Uterus (tissue), 2 donors: ENCODE data around the gene AP2A1.

Source experiments
- CTCF ChIP-seq, 4 experiments: fragments of 200-600 bp in 2 of 4; fragments of 450-650 bp in 2 of 4; sonication (generic) in 2 of 4; IDR thresholded peaks; one replicate each; pipeline ENCODE4 v1.5.1; 2016 to 2019; ENCODE audit warnings: antibody characterized with exemption in 4 of 4, mild to moderate bottlenecking in 2 of 4, moderate library complexity in 1 of 4
- POLR2A ChIP-seq, 2 donors: fragments of 450-650 bp; IDR thresholded peaks; one replicate each; pipeline ENCODE4 v1.6.1; 2016; ENCODE audit warnings: antibody characterized with exemption in 2 of 2, mild to moderate bottlenecking in 1 of 2, moderate library complexity in 1 of 2

- TF ChIP-seq CTCF (IDR thresholded peaks at IDR 0.05) (peak in 1 of 4 experiments; percentile 30), POLR2A (IDR thresholded peaks at IDR 0.05) (peak; percentile 86 to 94)
These were observed 533 bp upstream of the AP2A1 start for GRCh38 chr19:49766007-49766929.
